Measurements from ENCODE around the gene C5orf47.

The C5orf47 gene

DNA sequence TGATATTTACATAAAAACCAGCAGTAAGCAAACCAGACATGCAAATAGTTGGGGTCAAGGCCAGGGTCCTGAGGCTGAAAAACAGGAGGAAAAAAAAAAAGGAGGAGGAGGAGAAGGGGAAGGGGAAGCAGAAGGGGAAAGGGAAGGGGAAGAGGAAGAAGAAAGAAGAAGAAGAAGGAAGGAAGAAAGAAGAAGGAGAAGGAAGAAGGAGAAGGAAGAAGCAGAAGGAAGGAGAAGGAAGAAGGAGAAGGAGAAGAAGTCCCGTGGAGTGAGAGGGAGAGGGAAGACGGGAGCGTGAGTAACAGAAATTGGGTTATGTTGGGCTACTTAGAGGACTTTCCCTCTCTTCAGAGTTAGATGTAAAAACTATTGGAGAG is 31.9 kb downstream of the C5orf47 start:
- in situ Hi-C loops (cut with MboI; ENCODE audit: low sequenced_read_pairs): no loop called here

DNA sequence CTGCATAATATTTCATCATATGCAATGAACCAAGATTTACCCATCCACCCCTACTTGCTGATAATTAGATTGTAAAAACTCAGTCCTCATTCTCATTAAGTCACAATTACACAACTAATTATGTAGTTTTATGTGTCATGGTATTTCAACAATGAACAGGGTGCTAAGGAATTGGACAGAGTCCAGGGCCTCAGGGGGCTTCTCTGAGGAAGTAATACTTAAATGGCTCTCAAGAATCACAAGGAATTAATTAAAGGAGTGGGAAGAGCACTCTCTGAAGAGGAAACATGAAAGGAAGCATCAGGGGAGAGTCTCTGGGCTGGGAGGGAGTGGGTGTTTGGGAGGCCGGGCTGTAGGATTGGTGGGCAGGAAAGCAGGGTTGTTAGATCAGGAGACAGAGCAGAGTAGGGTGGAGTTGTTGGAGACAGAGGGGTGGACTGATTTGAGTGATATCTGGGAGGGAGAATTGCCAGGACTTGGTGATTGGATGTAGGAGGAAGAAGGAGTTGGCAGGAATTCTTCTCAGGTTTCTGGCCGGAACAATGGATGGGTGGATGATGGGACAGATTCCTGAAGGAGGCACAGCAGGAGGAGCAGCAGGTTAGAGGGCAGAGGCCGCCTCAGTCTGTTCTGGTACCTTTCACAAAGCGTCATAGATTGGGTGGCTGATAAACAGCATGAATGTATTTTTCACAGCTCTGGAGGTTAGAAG is 33.6 kb downstream of the C5orf47 start:
- in situ Hi-C loops (cut with MboI; ENCODE audit: low sequenced_read_pairs): no loop called here

DNA sequence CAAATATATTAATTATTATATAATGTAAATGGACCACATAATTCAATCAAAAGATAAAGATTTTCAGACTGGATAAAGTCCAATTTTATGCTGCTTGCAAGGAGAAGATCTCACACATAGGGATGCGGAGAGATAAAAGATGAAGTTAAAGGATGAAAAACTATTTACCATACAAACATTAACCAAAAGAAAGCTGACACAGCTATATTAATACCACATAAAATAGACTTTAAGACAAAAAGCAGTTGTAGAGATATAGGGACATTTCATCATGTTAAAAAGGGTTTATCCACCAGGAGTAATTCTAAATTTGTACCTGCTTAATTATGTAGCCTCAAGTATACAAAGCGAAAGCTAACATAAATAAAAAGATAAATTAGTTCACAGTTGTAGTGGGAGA is 41.3 kb downstream of the C5orf47 start:
- in situ Hi-C loops (cut with MboI; ENCODE audit: low sequenced_read_pairs): no loop called here

DNA sequence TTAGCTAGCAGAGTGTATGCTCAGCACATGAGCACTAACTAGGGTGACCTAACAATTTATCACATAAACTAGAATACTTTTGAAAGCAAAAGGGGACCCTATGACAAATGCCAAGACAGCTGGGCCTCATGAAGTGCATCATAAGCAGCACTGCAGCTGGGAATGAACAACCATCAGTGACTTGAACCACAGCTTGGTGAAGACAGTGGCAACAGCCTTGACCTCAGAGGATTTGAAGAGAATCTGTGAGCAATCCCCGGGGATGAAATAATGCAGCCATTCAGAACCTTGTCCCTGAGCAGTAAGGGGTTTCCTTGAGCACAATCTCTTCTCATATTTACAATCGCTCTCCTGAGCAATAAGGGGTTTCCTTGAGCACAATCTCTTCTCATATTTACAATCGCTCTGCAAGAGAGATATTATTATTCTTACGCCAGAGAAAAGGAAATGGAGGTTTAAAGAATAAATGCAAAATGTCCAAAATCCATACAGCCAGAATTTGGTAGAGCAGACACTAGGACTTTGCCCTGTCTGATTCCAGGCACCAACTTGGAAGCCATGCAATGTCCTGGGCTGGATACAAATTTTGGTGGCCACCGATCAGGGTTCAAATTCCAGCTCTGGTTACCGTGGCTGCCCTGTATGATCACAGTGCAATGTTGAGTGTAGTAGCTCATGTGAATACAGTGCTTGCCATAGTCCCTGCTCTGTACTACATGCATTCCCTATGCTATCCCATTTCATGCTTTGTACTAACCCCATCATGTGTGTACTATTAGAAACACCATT is 55.7 kb downstream of the C5orf47 start:
- in situ Hi-C loops (cut with MboI; ENCODE audit: low sequenced_read_pairs): no loop called here

DNA sequence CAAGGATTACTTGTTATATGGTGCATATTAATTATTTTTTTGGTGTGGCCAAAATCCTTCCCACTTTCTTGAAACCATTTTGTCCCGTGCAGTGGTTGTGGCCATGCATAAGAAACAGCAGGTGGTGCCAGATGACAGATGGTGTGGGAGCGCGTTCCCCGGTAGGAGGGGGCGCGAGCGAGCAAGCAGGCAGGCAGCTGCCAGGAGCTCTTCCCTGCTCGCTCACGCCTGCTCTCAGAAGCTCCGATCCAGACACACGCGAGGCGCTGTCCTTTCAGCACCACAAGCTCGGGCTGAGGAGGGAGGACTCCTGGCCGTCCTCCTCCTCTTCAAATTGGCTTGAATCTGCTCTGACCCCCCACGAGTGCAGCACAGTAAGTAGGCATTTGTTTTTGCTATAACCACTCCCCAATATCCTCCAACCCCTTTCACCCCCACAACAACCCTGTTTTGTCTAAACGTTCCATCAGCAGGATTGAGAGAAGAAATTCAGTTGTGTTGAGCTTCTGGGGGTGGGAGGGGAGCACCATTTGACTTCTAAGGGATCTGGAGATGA is 56.6 kb downstream of the C5orf47 start, which contains the start of gene NSG2:
Gene NSG2, plus strand, starts transcription at position 237 of the 556 bp plus-strand sequence. CDS start 1,050 bp downstream, outside the sequence.
- in situ Hi-C loops (cut with MboI; ENCODE audit: low sequenced_read_pairs): no loop called here

DNA sequence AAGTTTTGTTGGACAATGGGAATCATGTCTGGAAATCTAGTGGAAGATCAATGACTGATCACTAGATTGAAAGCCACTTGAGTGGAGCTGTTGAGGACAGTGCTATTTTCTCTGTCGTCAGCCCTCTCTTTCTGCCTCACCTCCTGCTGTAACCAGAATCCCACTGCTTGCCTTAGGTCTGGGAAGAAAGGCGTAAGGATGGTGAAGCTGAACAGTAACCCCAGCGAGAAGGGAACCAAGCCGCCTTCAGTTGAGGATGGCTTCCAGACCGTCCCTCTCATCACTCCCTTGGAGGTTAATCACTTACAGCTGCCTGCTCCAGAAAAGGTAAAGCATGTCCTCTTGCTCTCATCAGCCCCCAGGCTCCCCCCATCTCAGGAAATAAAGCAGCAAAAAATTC is 57.6 kb downstream of the C5orf47 start:
- in situ Hi-C loops (cut with MboI; ENCODE audit: low sequenced_read_pairs): no loop called here

DNA sequence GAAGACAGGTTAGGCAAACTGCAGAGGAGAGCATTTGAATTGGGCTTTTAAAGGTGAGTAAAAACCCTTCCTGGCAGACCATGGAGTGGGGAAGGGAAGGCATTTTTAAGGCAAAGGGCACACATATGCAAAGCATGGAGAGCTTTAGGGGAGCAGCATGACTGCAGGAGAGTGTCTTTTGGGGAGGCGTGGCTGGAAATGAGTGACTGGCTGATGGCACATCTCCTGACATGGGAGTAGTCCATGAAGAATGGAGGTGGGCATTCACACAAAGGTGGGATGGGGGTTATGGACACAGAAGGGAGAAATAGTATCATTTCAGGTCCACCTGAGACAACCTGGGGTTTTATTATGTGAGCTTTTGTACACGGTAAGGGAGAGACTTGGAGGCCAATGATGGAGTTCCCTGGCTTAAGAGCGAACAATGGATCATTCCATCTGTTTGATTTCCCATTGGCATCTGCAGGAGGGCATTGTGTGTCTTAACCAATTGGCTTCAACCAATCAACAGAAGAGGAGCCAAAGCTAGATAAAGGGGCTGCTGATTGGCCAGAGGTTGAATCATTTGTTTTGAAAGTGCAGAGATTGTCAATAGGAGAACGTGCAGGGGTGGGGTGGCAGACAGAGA is 58.6 kb downstream of the C5orf47 start:
- in situ Hi-C loops (cut with MboI; ENCODE audit: low sequenced_read_pairs): no loop called here

DNA sequence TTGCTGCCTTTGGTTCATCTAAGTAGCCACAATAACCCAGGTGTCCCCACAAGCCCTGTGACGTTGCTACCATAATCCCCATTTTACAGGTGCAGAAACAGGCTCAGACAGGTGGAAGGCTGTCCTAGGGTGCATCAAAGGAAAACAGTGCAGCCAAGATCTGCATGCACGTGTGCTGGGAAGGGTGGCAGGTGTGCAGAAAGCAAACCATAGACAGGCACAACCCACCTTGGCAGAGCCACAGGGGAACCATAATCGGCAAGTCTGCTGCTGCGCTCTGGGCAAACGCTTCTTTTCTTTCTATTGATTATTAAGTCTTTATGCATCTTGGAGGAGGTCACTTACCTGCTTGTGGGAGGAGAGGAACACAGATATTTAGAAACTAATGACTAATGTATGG is 63.7 kb downstream of the C5orf47 start:
- in situ Hi-C loops (cut with MboI; ENCODE audit: low sequenced_read_pairs): no loop called here

DNA sequence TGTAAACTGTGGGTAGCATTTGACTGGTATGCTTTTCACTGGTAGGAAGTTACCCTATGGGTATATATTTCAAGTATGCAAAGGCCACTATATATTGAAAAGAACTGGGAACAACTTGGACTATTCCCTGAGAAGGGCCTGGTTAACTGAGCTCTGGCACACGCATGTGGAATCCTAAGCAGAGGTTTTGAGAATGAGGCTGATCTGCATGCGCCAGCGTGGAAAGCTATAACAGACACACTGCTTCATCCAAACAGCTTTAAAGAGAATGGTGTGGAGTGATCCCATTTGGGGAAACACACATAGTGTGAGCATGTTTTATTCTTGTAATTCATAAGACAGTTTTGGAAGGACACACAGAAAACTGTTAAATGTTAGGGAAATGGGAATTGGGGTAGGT is 64.9 kb downstream of the C5orf47 start:
- in situ Hi-C loops (cut with MboI; ENCODE audit: low sequenced_read_pairs): no loop called here

Data from hTERT RPE-1 (cell line).